Neural cell (in vitro differentiated cells): Measurements from ENCODE around the gene B3GNT5. TPM values are rescaled to one million over a fixed set of nuclear protein-coding genes. Genes with fewer than 3 reads are reported as not detected.

Experiments
- H2AFZ ChIP-seq: fragments of 200-600, 300-800 bp; sonication (generic), shearing (Covaris generic); 2 replicates; pipeline ENCODE4 v1.6.0; 2014; ENCODE audit warnings: low read depth, mild to moderate bottlenecking, antibody characterized with exemption, low read length, moderate library complexity
- H3F3A ChIP-seq: fragments of 200-600 bp; shearing (Covaris generic); 2 replicates; pipeline ENCODE4 v1.6.1; 2016; ENCODE audit warnings: mild to moderate bottlenecking, moderate library complexity, mixed read lengths, antibody characterized with exemption, low read length; ENCODE audit not compliant: insufficient read depth, poor library complexity, severe bottlenecking
- H3K27ac ChIP-seq: fragments of 200-600, 300-800 bp; sonication (generic), shearing (Covaris generic); 2 replicates; pipeline ENCODE4 v1.5.1; 2014; ENCODE audit warnings: mild to moderate bottlenecking, low read length, moderate library complexity
- H3K27me3 ChIP-seq: fragments of 300-800, 200-600 bp; sonication (generic), shearing (Covaris generic); 2 replicates; pipeline ENCODE4 v1.6.0; 2014; ENCODE audit warnings: mild to moderate bottlenecking, low read depth, low read length, moderate library complexity; ENCODE audit not compliant: insufficient read depth
- H3K36me3 ChIP-seq: fragments of 300-800, 200-600 bp; sonication (generic), shearing (Covaris generic); 2 replicates; pipeline ENCODE4 v1.5.1; 2014; ENCODE audit warnings: mild to moderate bottlenecking, antibody characterized with exemption, low read length, moderate library complexity; ENCODE audit not compliant: insufficient read depth
- H3K4me2 ChIP-seq: fragments of 300-800, 200-600 bp; sonication (generic), shearing (Covaris generic); 2 replicates; pipeline ENCODE4 v1.6.0; 2014; ENCODE audit warnings: mild to moderate bottlenecking, low read length
- H3K4me3 ChIP-seq: fragments of 300-800, 200-600 bp; sonication (generic), shearing (Covaris generic); 2 replicates; pipeline ENCODE4 v1.5.1; 2014; ENCODE audit warnings: mild to moderate bottlenecking, low read length, moderate library complexity
- H3K79me2 ChIP-seq: fragments of 200-600 bp; shearing (Covaris generic); replicated peaks from 2 replicates; pipeline ENCODE4 v1.6.0; 2014; ENCODE audit warnings: mild to moderate bottlenecking, low read length, moderate library complexity; ENCODE audit not compliant: insufficient read depth
- H3K9ac ChIP-seq: fragments of 300-800, 200-600 bp; sonication (generic), shearing (Covaris generic); 2 replicates; pipeline ENCODE4 v1.6.1; 2016; ENCODE audit warnings: mild to moderate bottlenecking, low read length, mixed read lengths
- H3K9me2 ChIP-seq: fragments of 200-600 bp; shearing (Covaris generic); 2 replicates; pipeline ENCODE4 v1.6.1; 2016; ENCODE audit warnings: mild to moderate bottlenecking, low read length, mixed read lengths; ENCODE audit not compliant: insufficient read depth
- H3K9me3 ChIP-seq: fragments of 200-600, 300-800 bp; sonication (generic), shearing (Covaris generic); 2 replicates; pipeline ENCODE4 v1.6.1; 2016; ENCODE audit warnings: mild to moderate bottlenecking, mixed run types, low read length, moderate library complexity, mixed read lengths
- H4K20me1 ChIP-seq: fragments of 200-600 bp; shearing (Covaris generic); 2 replicates; pipeline ENCODE4 v1.6.1; 2016; ENCODE audit warnings: mild to moderate bottlenecking, mixed run types; ENCODE audit not compliant: insufficient read depth
- EP300 ChIP-seq: fragments of 450-650 bp; conservative IDR thresholded peaks from 2 replicates; pipeline ENCODE4 v1.6.1; 2014; ENCODE audit warnings: antibody characterized with exemption, mild to moderate bottlenecking, moderate library complexity; ENCODE audit not compliant: poor library complexity, severe bottlenecking
- EZH2 ChIP-seq: fragments of 200-600, 300-800 bp; shearing (Covaris generic), sonication (generic); IDR thresholded peaks from 2 replicates; pipeline ENCODE4 v1.6.1; 2014; ENCODE audit warnings: antibody characterized with exemption, low read length, borderline replicate concordance, mild to moderate bottlenecking; ENCODE audit not compliant: insufficient read depth, poor library complexity, severe bottlenecking
- MXI1 ChIP-seq: fragments of 450-650 bp; conservative IDR thresholded peaks from 2 replicates; pipeline ENCODE4 v1.6.1; 2014; ENCODE audit warnings: antibody characterized with exemption, mild to moderate bottlenecking; ENCODE audit not compliant: poor library complexity, severe bottlenecking
- POLR2AphosphoS5 ChIP-seq: IDR thresholded peaks from 2 replicates; pipeline ENCODE4 v1.6.1; 2012
- RAD21 ChIP-seq: fragments of 450-650 bp; conservative IDR thresholded peaks from 2 replicates; pipeline ENCODE4 v1.6.1; 2014; ENCODE audit warnings: antibody characterized with exemption, mild to moderate bottlenecking, moderate library complexity
- SMC3 ChIP-seq: fragments of 450-650 bp; conservative IDR thresholded peaks from 2 replicates; pipeline ENCODE4 v1.6.1; 2014; ENCODE audit warnings: antibody characterized with exemption, mild to moderate bottlenecking, moderate library complexity; ENCODE audit not compliant: poor library complexity
- TAF1 ChIP-seq: IDR thresholded peaks from 2 replicates; pipeline ENCODE4 v1.6.1; 2012; ENCODE audit warnings: low read depth
- polyA plus RNA-seq: library from polyadenylated mRNA; depleted of rRNA; stranded (reverse); fragments of >200 nt; gene quantifications from 2 replicates; pipeline ENCODE4 v1.2.3, GENCODE V29; 2014
- TF ChIP-seq, protein P1 (sequence below): fragments of 450-650 bp; IDR thresholded peaks from 2 replicates; pipeline ENCODE4 v1.5.1; 2014; ENCODE audit warnings: antibody characterized with exemption, mild to moderate bottlenecking, moderate library complexity; ENCODE audit not compliant: poor library complexity, severe bottlenecking
- TF ChIP-seq, protein P2 (sequence below): IDR thresholded peaks from 2 replicates; pipeline ENCODE4 v1.6.1; 2012; ENCODE audit warnings: borderline replicate concordance

Gene B3GNT5
- polyA plus RNA-seq, 1 donor from 2014 or later, result 6.1 TPM

DNA sequence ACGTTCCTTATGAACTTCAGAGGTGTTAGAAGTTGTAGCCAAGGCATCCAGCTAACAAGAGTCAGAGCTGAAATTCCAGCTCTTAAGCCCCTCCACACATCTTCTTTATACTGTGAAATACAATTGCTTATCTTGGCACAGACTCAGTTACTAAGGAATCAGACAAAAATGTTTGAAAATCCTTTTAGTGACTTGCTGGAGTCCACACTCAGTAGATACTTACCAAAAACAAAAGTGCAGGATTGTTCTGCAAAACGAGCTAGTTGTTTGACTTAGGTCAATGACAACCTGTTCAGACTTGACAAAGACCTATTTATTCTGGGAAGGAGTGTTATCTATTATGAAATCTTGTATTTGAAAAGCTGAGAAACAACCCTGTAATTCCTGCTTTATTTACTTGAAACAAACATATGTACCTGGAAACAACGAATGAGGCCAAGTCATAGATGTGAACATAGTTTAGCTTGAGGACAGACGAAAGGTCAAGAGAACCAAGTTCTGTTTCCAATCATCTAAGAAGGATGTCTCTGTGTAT, 38.5 kb downstream of the B3GNT5 start:
- no peak for TF ChIP-seq EP300
- no peak for TF ChIP-seq RAD21
- no peak for TF ChIP-seq EZH2
- TF ChIP-seq, protein P1, sequence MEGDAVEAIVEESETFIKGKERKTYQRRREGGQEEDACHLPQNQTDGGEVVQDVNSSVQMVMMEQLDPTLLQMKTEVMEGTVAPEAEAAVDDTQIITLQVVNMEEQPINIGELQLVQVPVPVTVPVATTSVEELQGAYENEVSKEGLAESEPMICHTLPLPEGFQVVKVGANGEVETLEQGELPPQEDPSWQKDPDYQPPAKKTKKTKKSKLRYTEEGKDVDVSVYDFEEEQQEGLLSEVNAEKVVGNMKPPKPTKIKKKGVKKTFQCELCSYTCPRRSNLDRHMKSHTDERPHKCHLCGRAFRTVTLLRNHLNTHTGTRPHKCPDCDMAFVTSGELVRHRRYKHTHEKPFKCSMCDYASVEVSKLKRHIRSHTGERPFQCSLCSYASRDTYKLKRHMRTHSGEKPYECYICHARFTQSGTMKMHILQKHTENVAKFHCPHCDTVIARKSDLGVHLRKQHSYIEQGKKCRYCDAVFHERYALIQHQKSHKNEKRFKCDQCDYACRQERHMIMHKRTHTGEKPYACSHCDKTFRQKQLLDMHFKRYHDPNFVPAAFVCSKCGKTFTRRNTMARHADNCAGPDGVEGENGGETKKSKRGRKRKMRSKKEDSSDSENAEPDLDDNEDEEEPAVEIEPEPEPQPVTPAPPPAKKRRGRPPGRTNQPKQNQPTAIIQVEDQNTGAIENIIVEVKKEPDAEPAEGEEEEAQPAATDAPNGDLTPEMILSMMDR, result no peak
- no peak for TF ChIP-seq TAF1
- no peak for TF ChIP-seq SMC3
- TF ChIP-seq, protein P2, sequence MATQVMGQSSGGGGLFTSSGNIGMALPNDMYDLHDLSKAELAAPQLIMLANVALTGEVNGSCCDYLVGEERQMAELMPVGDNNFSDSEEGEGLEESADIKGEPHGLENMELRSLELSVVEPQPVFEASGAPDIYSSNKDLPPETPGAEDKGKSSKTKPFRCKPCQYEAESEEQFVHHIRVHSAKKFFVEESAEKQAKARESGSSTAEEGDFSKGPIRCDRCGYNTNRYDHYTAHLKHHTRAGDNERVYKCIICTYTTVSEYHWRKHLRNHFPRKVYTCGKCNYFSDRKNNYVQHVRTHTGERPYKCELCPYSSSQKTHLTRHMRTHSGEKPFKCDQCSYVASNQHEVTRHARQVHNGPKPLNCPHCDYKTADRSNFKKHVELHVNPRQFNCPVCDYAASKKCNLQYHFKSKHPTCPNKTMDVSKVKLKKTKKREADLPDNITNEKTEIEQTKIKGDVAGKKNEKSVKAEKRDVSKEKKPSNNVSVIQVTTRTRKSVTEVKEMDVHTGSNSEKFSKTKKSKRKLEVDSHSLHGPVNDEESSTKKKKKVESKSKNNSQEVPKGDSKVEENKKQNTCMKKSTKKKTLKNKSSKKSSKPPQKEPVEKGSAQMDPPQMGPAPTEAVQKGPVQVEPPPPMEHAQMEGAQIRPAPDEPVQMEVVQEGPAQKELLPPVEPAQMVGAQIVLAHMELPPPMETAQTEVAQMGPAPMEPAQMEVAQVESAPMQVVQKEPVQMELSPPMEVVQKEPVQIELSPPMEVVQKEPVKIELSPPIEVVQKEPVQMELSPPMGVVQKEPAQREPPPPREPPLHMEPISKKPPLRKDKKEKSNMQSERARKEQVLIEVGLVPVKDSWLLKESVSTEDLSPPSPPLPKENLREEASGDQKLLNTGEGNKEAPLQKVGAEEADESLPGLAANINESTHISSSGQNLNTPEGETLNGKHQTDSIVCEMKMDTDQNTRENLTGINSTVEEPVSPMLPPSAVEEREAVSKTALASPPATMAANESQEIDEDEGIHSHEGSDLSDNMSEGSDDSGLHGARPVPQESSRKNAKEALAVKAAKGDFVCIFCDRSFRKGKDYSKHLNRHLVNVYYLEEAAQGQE, result no peak
- no peak overlapping the region for H3K4me2 ChIP-seq

DNA sequence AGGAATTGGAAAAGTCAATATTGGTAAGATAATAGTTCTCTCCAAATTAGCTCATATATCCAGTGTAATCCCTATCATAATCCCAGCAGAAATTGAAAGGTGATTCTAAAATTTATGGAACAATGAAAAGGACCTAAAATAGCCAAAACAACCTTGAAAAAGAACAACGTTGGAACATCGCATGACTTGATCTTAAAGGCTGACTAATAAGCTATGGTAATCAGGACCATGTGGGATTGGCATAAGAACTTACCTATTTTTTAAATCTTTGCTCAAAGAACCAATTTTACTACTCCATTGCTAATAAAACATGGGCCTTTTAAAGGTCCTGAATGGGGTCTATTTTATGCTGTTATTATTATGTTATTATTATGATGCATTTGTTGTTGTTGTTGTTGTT, 40.9 kb downstream of the B3GNT5 start:
- Histone ChIP-seq H3K4me2 (no peak overlapping the region), H3F3A (no peaks in the 10 kb centered on the region), H3K9me3 (no peaks in the 10 kb centered on the region), H4K20me1 (no peaks in the 10 kb centered on the region), H3K27me3 (no peaks in the 10 kb centered on the region), H2AFZ (no peak overlapping the region), H3K4me3 (no peak overlapping the region), H3K9me2 (no peaks in the 10 kb centered on the region), H3K27ac (no peak overlapping the region), H3K9ac (no peak overlapping the region), H3K36me3 (peaks cover 7% of the 10 kb centered on the region), H3K79me2 (no peaks in the 10 kb centered on the region)
- TF ChIP-seq, protein P1, result no peak
- TF ChIP-seq SMC3 (no peak), MXI1 (no peak), TAF1 (no peak), POLR2AphosphoS5 (no peak), RAD21 (no peak), EP300 (no peak), EZH2 (no peak)
- TF ChIP-seq, protein P2, result no peak

More for the DNA sequence above, 38.5 kb downstream of the B3GNT5 start:
- Histone ChIP-seq H3K27me3 (no peaks in the 10 kb centered on the region), H4K20me1 (no peaks in the 10 kb centered on the region), H2AFZ (no peak overlapping the region), H3K27ac (no peak overlapping the region), H3K9me2 (no peaks in the 10 kb centered on the region), H3F3A (no peaks in the 10 kb centered on the region), H3K79me2 (no peaks in the 10 kb centered on the region), H3K4me3 (no peak overlapping the region), H3K9ac (no peak overlapping the region), H3K9me3 (no peaks in the 10 kb centered on the region), H3K36me3 (peaks cover 7% of the 10 kb centered on the region)
